Retinal pigment epithelial cell (primary cell): ENCODE measurements around the gene KRT72.

Source experiments
- DNase-seq: peaks from one replicate; pipeline ENCODE4 v3.0.0-alpha.2; 2010; ENCODE audit warnings: low read depth
- H3K4me3 ChIP-seq: 2 replicates; pipeline ENCODE4 v1.5.1; 2011; ENCODE audit warnings: mild to moderate bottlenecking, low read length, control low read depth, moderate library complexity
- TF ChIP-seq, protein P1 (sequence below): conservative IDR thresholded peaks from 2 replicates; pipeline ENCODE4 v1.5.1; 2011; ENCODE audit warnings: low read depth, low read length, control low read depth, inconsistent platforms

The KRT72 gene

DNA sequence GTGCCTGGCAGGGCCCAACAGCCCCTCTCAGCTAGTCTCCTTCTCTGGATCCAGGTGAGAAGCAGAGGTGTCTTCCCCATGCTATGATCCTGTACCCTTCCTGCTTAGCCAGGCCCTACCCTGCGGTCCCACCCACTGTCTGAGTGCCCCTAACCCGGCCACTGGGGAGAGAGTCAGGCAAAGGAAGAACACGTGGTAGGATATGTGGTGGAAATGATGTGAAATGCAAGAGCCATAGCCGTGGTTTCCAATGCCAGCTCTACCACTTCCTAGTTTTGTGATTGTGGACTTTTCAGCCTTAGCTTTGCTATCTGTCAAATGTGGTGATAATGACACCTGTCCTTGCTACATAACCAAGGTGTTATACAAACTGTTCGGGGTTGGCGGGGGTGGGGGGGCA, 34.9 kb upstream of the KRT72 start:
- no peak overlapping the region for H3K4me3 ChIP-seq
- no peak for DNase-seq
- TF ChIP-seq, protein P1, sequence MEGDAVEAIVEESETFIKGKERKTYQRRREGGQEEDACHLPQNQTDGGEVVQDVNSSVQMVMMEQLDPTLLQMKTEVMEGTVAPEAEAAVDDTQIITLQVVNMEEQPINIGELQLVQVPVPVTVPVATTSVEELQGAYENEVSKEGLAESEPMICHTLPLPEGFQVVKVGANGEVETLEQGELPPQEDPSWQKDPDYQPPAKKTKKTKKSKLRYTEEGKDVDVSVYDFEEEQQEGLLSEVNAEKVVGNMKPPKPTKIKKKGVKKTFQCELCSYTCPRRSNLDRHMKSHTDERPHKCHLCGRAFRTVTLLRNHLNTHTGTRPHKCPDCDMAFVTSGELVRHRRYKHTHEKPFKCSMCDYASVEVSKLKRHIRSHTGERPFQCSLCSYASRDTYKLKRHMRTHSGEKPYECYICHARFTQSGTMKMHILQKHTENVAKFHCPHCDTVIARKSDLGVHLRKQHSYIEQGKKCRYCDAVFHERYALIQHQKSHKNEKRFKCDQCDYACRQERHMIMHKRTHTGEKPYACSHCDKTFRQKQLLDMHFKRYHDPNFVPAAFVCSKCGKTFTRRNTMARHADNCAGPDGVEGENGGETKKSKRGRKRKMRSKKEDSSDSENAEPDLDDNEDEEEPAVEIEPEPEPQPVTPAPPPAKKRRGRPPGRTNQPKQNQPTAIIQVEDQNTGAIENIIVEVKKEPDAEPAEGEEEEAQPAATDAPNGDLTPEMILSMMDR: no peak

DNA sequence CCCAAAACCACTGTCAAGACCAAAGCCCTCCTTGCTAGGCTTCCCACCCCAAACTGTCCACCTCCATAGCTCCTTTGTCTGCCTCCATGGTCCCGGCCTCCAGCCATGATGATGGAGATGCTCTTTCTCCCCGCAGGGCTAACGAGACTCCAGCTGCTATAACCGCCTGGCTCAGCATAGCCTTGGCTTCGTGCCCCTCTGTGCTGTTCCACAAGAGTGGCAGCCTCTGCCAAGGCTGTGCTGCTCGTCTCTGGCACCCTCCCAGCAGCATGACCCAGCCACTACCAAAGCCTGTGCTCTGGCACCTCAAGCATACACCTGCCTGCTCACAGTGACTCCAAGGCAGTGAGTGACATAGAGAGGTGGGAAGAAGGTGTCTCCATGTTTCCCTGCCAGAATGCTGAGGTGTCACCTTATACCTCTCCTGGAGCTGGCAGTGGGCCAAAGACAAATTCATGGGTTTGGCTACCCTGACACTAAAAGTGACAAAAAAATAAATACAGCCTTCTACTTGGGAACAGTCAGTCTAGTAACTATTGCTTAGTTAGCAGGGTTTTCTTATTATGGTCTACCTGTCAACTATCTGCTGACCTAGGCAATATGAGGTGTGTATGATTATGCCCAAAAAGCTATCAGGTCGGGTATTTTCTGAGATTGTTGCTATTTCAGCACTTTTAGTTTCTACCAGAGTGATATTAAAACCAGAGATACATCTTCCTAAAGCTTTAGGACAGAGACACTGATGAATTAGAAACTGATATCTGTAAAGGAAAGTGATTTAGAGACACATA, 33.2 kb upstream of the KRT72 start:
- H3K4me3 ChIP-seq: no peak overlapping the region
- no peak for DNase-seq
- TF ChIP-seq, protein P1: no peak

DNA sequence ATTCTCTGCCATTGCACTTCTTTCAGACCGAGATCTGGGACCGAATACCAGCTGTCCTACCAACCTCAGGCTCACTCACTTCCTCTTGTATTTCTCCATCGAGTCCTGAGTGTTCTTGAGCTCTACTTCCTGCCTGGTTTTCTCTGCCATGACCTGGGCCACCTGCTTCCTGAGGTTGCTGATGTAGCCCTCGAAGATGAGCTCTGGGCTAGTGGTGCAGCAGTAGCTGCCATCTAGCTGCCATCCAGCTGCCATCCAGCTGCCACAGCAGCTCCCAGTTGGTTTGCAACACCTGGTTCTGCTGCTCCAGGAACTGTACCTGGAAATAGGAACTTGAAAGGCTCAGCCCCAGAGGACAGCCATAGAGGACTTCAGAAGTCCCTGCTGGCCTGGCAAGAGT, 32.1 kb upstream of the KRT72 start:
- no peak overlapping the region for H3K4me3 ChIP-seq
- TF ChIP-seq, protein P1: no peak
- no peak for DNase-seq

DNA sequence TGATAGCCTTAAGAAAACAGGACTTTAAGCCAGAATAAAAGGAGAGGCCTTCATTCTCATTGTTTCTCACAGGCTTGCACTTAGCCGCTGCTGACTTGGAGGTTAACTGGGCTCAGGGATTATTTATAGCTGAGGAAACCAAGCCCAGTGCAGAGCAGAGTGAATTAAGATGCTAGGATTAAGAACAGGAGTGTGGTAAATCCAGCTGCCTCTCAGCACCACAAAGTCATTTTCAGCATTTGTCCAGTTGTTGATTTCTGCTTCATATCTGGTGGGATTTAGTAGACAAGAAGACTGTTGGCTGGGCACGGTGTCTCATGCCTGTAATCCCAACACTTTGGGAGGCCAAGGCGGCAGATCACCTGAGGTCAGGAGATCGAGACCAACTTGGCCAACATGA, 31.4 kb upstream of the KRT72 start:
- TF ChIP-seq, protein P1: no peak
- no peak overlapping the region for H3K4me3 ChIP-seq
- DNase-seq: no peak

DNA sequence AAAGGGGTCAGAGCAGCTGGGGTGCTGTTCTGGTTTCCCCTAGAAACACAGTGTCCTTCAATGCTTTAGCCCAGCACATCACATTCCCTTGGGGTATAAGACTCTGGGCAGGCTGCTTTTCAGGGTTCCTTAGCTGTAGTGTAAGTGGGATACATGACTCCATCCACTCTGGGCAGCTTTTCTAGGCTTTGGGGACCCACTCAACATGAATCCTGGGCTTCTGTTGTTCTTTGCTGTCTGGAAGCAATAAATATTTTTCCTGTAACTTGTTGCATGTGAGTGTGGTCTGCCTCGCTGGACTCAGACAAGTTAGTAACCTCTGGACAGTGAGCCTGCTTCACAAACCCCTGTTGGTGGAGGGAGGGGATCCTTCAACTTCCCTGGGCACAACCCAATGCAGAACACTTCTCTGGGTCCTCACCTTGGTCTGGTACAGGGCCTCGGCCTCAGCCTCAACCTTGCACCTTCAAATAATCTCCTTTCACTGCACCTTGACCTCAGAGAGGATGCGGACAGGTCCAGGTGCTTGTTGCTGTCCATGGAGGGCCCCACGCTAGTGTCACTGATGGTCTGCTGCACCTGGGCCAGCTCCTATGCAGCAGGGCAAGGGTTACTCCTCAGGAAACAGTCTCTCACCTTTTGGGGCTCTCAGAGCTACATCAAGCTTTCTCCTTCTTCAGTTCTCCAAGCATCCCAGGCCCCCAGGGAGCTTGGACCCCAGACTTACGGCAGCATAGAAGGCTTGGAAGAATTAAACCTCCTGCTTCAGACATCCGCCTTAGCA, 30.6 kb upstream of the KRT72 start:
- no peak overlapping the region for H3K4me3 ChIP-seq
- DNase-seq: no peak

DNA sequence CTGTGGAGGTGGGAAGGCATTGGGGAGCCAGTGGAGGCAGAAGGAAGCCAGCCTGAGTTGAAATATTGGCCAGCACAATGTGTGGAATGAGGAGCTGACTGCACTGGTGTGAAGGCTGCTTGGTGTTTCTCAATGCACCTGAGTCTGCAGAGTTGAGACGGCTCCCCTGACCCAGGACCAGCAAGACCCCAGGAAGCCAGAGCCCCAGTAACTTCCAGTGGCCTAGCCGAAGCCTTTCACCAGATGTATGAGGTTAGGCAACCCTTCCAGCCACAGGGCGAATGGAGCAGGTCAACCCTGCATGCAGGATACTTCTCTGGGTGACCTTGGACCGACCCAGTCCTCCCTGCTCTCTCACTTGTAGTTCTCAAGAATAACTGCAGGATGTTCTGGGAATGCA, 30.0 kb upstream of the KRT72 start:
- no peak overlapping the region for H3K4me3 ChIP-seq
- TF ChIP-seq, protein P1: no peak
- no peak for DNase-seq

More for the DNA sequence above, 30.6 kb upstream of the KRT72 start:
- TF ChIP-seq, protein P1: no peak
